HG03108 (cell line): ENCODE measurements around the gene LRIG1.
A peak's percentile ranks its signal among the peaks of the same experiment; 100 is the strongest.

Experiments used
- ATAC-seq: cut with Tn5 transposase; IDR thresholded peaks from one replicate; pipeline ENCODE4 v1.9.1; 2021; ENCODE audit warnings: moderate library complexity; ENCODE audit not compliant: unreplicated experiment

LRIG1 gene

GRCh38 chr3:66489115-66489514, 11.7 kb downstream of the LRIG1 start:
- ATAC-seq = no peak

GRCh38 chr3:66488492-66488891, 12.3 kb downstream of the LRIG1 start:
- peak; percentile 49 for ATAC-seq

GRCh38 chr3:66487465-66487864, 13.4 kb downstream of the LRIG1 start:
- no peak for ATAC-seq

GRCh38 chr3:66486646-66487045, 14.2 kb downstream of the LRIG1 start:
- no peak for ATAC-seq

GRCh38 chr3:66486202-66486601, 14.6 kb downstream of the LRIG1 start:
- no peak for ATAC-seq

GRCh38 chr3:66485291-66485968, 15.4 kb downstream of the LRIG1 start:
- no peak for ATAC-seq

GRCh38 chr3:66484106-66484844, 16.5 kb downstream of the LRIG1 start:
- no peak for ATAC-seq

- ATAC-seq = peak; percentile 52
These were observed 17.4 kb downstream of the LRIG1 start for GRCh38 chr3:66483409-66483906.

- no peak for ATAC-seq
These were observed 17.8 kb downstream of the LRIG1 start for GRCh38 chr3:66483006-66483405.

GRCh38 chr3:66482018-66482404, 18.8 kb downstream of the LRIG1 start:
- no peak for ATAC-seq

- peak; percentile 8 for ATAC-seq
These were observed 19.5 kb downstream of the LRIG1 start for GRCh38 chr3:66481071-66482017.

- peak; percentile 40 for ATAC-seq
These were observed 20.2 kb downstream of the LRIG1 start for GRCh38 chr3:66480666-66481065.

GRCh38 chr3:66479532-66479947, 21.3 kb downstream of the LRIG1 start:
- ATAC-seq = no peak

GRCh38 chr3:66478960-66479359, 21.9 kb downstream of the LRIG1 start:
- ATAC-seq = no peak

GRCh38 chr3:66477856-66478255, 23.0 kb downstream of the LRIG1 start:
- ATAC-seq = no peak

GRCh38 chr3:66476852-66477381, 23.9 kb downstream of the LRIG1 start:
- no peak for ATAC-seq

GRCh38 chr3:66475386-66476020, 25.3 kb downstream of the LRIG1 start:
- ATAC-seq = no peak

- no peak for ATAC-seq
These were observed 27.1 kb downstream of the LRIG1 start for GRCh38 chr3:66473692-66474091.

GRCh38 chr3:66473181-66473580, 27.6 kb downstream of the LRIG1 start:
- ATAC-seq = no peak

- peak; percentile 54 for ATAC-seq
These were observed 28.3 kb downstream of the LRIG1 start for GRCh38 chr3:66472313-66473134.
